Fibroblast of the aortic adventitia (primary cell): Measurements from ENCODE around the gene TLR2. TPM values are rescaled to one million over a fixed set of nuclear protein-coding genes. Genes with fewer than 3 reads are reported as not detected.
"Not testable (repeated sequence)": the region's sequence is repeated elsewhere in the genome, so short reads cannot be mapped to it uniquely, and the experiment has no call there.

ENCODE experiments used
- DNase-seq: peaks from one replicate; pipeline ENCODE4 v3.0.0-alpha.2; 2010; ENCODE audit warnings: low read depth
- H3K4me3 ChIP-seq: 2 replicates; pipeline ENCODE4 v1.5.1; 2011; ENCODE audit warnings: low read depth, mild to moderate bottlenecking, control low read depth, low read length, moderate library complexity
- CTCF ChIP-seq: IDR thresholded peaks from 2 replicates; pipeline ENCODE4 v1.5.1; 2011; ENCODE audit warnings: mild to moderate bottlenecking, low read length, control low read depth, inconsistent platforms; ENCODE audit not compliant: insufficient read depth
- total RNA-seq: library from RNA; depleted of rRNA; stranded (reverse); fragments of >200 nt; gene quantifications from 2 replicates; pipeline ENCODE4 v1.2.3, GENCODE V29; 2012; ENCODE audit warnings: low replicate concordance

TLR2 gene
- total RNA-seq, 1 donor, result not detected

DNA sequence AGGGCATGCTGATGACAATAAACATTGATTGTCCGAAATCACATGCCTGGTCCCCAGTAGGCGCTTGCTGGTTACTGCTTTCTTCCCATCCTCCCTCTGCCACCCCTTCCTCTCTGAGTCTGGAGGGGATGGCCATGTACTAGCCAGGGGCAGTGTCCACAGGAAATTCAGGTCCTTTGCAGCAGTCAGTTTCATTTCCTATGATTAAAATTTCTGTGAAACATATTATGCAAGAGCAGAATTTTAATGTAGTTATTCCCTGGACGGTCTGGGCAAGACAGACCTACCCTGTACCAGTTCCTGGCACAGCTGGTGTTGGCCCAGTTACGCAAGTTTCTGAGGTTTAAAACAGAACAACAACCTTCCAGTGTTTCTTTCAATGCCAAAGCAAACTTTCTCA lies 28.2 kb upstream of the TLR2 start:
- H3K4me3 ChIP-seq, result no peak overlapping the region
- DNase-seq, result peak; percentile 48
- no peak for TF ChIP-seq CTCF

- TF ChIP-seq CTCF, result no peak
- DNase-seq, result peak; percentile 65
- no peak overlapping the region for H3K4me3 ChIP-seq
Observed at GRCh38 chr4:153661215-153661822, 22.8 kb upstream of the TLR2 start.

- H3K4me3 ChIP-seq, result no peak overlapping the region
- TF ChIP-seq CTCF, result no peak
- no peak for DNase-seq
Observed at GRCh38 chr4:153661908-153662307, 22.2 kb upstream of the TLR2 start.

GRCh38 chr4:153663667-153664066 lies 20.4 kb upstream of the TLR2 start:
- no peak for TF ChIP-seq CTCF
- no peak overlapping the region for H3K4me3 ChIP-seq
- DNase-seq, result no peak

DNA sequence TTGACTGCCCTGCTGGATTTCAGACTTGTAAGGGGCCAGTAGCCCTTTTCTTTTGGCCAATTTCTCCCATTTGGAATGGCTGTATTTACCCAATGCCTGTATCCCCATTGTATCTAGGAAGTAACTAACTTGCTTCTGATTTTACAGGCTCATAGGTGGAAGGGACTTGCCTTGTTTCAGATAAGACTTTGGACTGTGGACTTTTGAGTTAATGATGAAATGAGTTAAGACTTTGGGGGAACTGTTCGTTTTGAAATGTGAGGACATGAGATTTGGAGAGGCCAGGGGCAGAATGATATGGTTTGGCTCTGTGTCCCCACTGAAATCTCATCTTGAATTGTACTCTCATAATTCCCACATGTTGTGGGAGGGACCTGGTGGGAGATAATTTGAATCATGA lies 17.6 kb upstream of the TLR2 start:
- not testable (repeated sequence) for H3K4me3 ChIP-seq, DNase-seq

GRCh38 chr4:153668647-153669046 lies 15.4 kb upstream of the TLR2 start:
- DNase-seq, result peak; percentile 43
- TF ChIP-seq CTCF, result no peak
- no peak overlapping the region for H3K4me3 ChIP-seq

- no peak for DNase-seq
- no peak for TF ChIP-seq CTCF
- H3K4me3 ChIP-seq, result no peak overlapping the region
Observed at GRCh38 chr4:153669838-153670237, 14.2 kb upstream of the TLR2 start.
